Measurements from ENCODE around the gene MYL11.
A peak's percentile ranks its signal among the peaks of the same experiment; 100 is the strongest.

GRCh38 chr16:30378236-30379157, 3.9 kb downstream of the MYL11 start:
- TF ChIP-seq CTCF (conservative IDR thresholded peaks at IDR 0.05) (no peak; the same call in 1 of the 2 replicates), ZFX (IDR thresholded peaks at IDR 0.05) (peak; percentile 54; the same call in 1 of the 2 replicates)

Data from C4-2B (cell line).